Right lobe of liver (tissue), 4 donors: ENCODE data around the gene SLC4A11.

ENCODE experiments used
- CTCF ChIP-seq, 4 donors: fragments of 200-600 bp in 3 of 4; fragments of 450-650 bp in 1 of 4; IDR thresholded peaks; one replicate each; pipeline versions ENCODE4 v1.5.1 to v1.8.0; 2016 to 2022; ENCODE audit warnings: antibody characterized with exemption in 4 of 4, mild to moderate bottlenecking in 2 of 4
- POLR2A ChIP-seq: fragments of 450-650 bp; IDR thresholded peaks from one replicate; pipeline ENCODE4 v1.6.1; 2017; ENCODE audit warnings: antibody characterized with exemption, mild to moderate bottlenecking
- donor health status: DM: no; HTN: no; CAD: no.
- donor health status: DM: no; HTN: no; CAD: no.
- donor health status: DM: no; HTN: yes; CAD: no.

- TF ChIP-seq POLR2A, result no peak
- TF ChIP-seq CTCF (IDR thresholded peaks at IDR 0.05), result no peak
Observed at GRCh38 chr20:3181270-3181669, 57.7 kb downstream of the SLC4A11 start.
